ENCODE data around the gene SKI.

The SKI gene

DNA sequence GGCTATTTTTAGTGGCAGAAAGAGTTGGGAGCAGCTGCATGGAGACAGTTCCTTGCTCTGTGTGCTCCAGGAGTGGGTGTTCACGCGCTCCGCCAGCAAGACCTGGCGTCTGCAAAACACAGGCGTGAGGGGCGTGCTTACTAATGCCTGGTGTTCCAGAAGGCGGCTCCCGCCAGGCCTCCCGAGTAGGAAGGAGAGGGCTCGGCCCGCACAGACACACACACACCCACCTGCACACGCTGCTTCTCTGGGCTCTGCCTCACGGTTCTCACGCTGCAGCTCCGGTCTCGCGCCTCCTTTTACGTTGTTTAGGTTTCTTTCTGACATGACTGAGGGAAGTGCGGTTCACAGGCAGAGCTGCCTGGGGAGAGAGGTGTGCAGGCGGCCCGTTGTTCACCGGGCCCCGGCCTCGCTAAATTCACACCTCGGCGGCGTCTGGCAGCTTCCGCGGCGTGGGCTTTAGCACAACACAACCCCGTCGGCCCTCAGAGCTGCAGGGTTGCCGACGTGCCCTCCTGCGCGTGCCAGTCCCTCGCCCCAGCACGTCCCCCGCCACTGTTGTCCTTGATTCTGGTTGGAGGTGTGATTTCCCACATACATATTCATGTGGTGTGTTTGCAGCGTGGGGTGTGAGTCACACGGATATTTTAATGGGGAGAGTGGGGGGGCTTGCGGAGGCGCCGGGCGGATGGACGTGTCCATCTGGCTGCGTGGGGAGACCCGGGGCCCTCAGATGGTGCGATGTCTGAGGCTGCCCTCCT is 77.0 kb downstream of the SKI start:
- no peak for TF ChIP-seq CTCF (IDR thresholded peaks at IDR 0.05; ENCODE audit: control insufficient read depth, insufficient read depth, low read depth, low read length, missing control alignments)
- no peak for DNase-seq (ENCODE audit: low read depth)
- no peak overlapping the region for H3K4me3 ChIP-seq (ENCODE audit: control insufficient read depth, low read depth, low read length)

DNA sequence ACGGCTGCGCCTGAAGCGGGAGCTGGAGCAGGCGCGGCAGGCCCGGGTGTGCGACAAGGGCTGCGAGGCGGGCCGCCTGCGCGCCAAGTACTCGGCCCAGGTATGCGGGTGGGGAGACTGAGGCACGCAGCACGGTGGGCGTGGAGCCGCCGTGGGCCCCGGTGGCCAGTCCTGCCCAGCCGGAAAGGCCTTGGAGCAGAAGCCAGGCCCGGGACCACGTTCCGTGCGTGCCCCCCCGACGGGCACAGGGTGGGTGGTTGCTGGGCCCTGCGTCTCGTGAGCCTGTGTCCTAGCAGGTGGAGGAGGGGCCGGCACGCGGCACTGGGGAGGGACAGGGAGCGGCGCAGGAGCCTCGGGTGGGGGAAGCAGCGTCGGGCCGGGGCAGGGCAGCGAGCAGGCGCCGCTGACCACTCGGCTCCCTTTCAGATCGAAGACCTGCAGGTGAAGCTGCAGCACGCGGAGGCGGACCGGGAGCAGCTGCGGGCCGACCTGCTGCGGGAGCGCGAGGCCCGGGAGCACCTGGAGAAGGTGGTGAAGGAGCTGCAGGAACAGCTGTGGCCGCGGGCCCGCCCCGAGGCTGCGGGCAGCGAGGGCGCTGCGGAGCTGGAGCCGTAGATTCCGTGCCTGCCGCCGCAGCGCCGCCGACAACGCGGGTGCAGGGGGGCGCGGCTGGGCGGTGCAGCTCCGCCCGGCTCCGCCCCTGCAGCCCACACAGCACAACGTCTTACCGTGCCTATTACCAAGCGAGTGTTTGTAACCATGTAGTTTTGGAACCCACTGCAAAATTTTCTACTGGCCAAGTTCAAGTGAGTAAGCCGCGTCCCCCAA is 78.2 kb downstream of the SKI start:
- TF ChIP-seq CTCF (IDR thresholded peaks at IDR 0.05; ENCODE audit: control insufficient read depth, insufficient read depth, low read depth, low read length, missing control alignments), result no peak
- no peak for DNase-seq (ENCODE audit: low read depth)
- no peak overlapping the region for H3K4me3 ChIP-seq (ENCODE audit: control insufficient read depth, low read depth, low read length)

GRCh38 chr1:2307064-2307605 is 79.0 kb downstream of the SKI start:
- DNase-seq (ENCODE audit: low read depth), result no peak
- no peak overlapping the region for H3K4me3 ChIP-seq (ENCODE audit: control insufficient read depth, low read depth, low read length)
- TF ChIP-seq CTCF (IDR thresholded peaks at IDR 0.05; ENCODE audit: control insufficient read depth, insufficient read depth, low read depth, low read length, missing control alignments), result no peak

DNA sequence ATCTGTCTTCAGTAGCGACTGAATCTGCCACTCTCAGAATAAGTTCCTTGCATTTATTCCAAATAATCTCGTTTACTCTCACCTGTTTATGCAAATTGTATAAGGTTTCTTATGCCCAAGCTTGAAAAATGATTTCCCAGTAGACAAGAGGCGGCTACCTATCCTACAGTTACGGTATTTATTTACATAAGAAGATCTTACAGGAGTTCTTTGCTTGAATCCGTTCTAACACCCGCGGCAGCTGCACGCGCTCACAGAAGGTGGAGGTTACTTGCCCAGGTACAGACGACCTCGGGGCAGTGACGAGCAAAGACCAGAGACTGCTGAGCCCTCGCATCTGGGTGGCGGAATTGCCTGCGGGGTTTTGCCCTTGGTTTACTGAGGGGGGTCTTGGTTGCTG is 79.9 kb downstream of the SKI start:
- no peak for TF ChIP-seq CTCF (IDR thresholded peaks at IDR 0.05; ENCODE audit: control insufficient read depth, insufficient read depth, low read depth, low read length, missing control alignments)
- DNase-seq (ENCODE audit: low read depth), result no peak
- H3K4me3 ChIP-seq (ENCODE audit: control insufficient read depth, low read depth, low read length), result no peak overlapping the region

DNA sequence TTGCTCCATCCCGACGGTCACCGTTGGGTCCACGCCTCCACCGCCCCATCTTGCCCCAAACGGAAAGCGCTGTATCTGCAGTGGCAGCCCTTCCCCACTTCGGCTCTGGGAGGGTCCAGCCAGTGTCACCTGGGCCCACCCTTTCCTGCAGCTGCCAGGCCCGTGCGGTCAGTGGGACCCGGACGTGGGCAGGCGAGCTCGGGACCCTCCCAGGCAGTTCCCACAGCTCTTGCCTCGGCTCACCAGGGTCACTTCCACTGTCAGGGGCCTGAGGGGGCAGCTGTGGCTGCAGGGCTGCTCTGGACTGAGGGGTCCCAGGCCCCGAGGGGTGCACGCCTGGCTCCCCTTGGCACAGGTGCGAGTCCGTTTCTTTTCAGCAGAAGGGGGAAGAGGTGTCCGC is 80.7 kb downstream of the SKI start:
- H3K4me3 ChIP-seq (ENCODE audit: control insufficient read depth, low read depth, low read length), result no peak overlapping the region
- no peak for DNase-seq (ENCODE audit: low read depth)
- TF ChIP-seq CTCF (IDR thresholded peaks at IDR 0.05; ENCODE audit: control insufficient read depth, insufficient read depth, low read depth, low read length, missing control alignments), result no peak

GRCh38 chr1:2310332-2311183 is 82.4 kb downstream of the SKI start:
- no peak overlapping the region for H3K4me3 ChIP-seq (ENCODE audit: control insufficient read depth, low read depth, low read length)
- no peak for TF ChIP-seq CTCF (IDR thresholded peaks at IDR 0.05; ENCODE audit: control insufficient read depth, insufficient read depth, low read depth, low read length, missing control alignments)
- no peak for DNase-seq (ENCODE audit: low read depth)

Data from AG09309 (cell line).